ENCODE results near the gene NEAT1. TPM values are rescaled to one million over a fixed set of nuclear protein-coding genes. Genes with fewer than 3 reads are reported as not detected.

NEAT1 gene
- total and polyA plus RNA-seq, 9 of the 15 experiments (the other 6 are each of a cell fraction or from before 2014, with no cell fraction given), result 20.1 to 389 (median 62.8) TPM

- TF ChIP-seq ZNF584 (CRISPR knock-in tag; IDR thresholded peaks at IDR 0.05; ENCODE audit: low read depth) (no peak), MAFK (IDR thresholded peaks at IDR 0.05; ENCODE audit: low read length) (no peak), MLLT1 (IDR thresholded peaks at IDR 0.05) (peak; percentile 9 to 72; a peak in 3 of 4 replicates), HDAC3 (IDR thresholded peaks at IDR 0.05; ENCODE audit: borderline replicate concordance, partially characterized antibody) (no peak), NCOA1 (IDR thresholded peaks at IDR 0.05; ENCODE audit: low read depth) (no peak), LCOR (CRISPR knock-in tag; IDR thresholded peaks at IDR 0.05) (no peak; the same call in 1 of the 2 replicates), BMI1 (IDR thresholded peaks at IDR 0.05; ENCODE audit: low read length) (no peak), NR0B1 (IDR thresholded peaks at IDR 0.05; ENCODE audit: partially characterized antibody) (no peak), CHD1 (IDR thresholded peaks at IDR 0.05; ENCODE audit: low read length) (no peak), SRSF3 (IDR thresholded peaks at IDR 0.05; ENCODE audit: insufficient read depth, low read length) (no peak), MTA3 (IDR thresholded peaks at IDR 0.05; ENCODE audit: borderline replicate concordance) (peak; percentile 81), ZNF41 (CRISPR knock-in tag; conservative IDR thresholded peaks at IDR 0.05) (no peak), ZNF740 (CRISPR knock-in tag; IDR thresholded peaks at IDR 0.05) (peak; percentile 74), ZNF740 (tag; IDR thresholded peaks at IDR 0.05) (no peak), MBD1 (CRISPR knock-in tag; IDR thresholded peaks at IDR 0.05) (no peak), SMAD1 (IDR thresholded peaks at IDR 0.05; ENCODE audit: low read depth, low read length, partially characterized antibody) (peak; percentile 30), FOXK1 (CRISPR knock-in tag; IDR thresholded peaks at IDR 0.05; ENCODE audit: borderline replicate concordance) (no peak), ZNF280A (IDR thresholded peaks at IDR 0.05; ENCODE audit: low read depth, partially characterized antibody) (no peak), NR2C2 (CRISPR knock-in tag; IDR thresholded peaks at IDR 0.05) (peak; percentile 77; the same call in 1 of the 2 replicates), NR2C2 (tag; IDR thresholded peaks at IDR 0.05) (peak; percentile 90)
These were observed 56.0 kb downstream of the NEAT1 start (continued) for GRCh38 chr11:65478388-65479183.

Measured in K562 (cell line).